ENCODE results near the gene BUB3.

Gene BUB3

DNA sequence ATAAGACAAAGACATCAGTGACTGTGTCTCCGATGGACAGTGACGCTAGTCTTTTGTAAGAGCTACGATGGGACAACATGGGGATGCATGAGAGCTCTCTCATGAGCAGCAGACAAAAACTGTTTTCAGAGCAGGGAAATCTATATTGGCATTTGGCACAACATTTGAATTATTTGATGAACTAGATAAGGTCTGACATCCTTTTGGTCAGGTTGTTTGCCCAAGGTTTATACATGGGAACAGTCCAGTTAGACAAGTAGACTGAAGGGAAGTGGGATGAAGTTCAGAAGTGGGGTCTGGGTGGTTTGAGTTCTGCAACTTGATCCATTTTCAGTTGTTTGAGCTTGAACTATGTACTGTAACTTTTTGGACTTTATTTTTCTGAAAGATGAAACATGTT is 50.8 kb downstream of the BUB3 start:
- DNase-seq = no peak

DNA sequence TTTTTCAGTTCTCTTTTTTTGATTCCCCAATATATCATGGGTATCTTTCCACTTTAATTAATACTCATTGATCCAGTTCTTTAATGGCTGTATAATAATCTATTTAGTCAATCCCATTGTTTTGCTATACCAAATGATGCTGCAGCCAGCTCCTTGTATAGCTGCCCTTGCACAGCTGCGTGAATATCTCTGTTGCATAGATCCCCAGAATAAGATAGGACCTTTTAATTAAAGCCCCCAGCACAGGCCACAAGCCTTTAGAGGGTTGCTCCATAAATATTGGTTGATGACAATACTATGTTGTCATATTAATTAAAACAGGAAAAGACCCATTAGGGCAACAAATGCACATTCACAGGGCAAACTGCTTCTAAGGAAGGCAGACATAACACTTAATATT is 57.9 kb downstream of the BUB3 start:
- no peak for DNase-seq

DNA sequence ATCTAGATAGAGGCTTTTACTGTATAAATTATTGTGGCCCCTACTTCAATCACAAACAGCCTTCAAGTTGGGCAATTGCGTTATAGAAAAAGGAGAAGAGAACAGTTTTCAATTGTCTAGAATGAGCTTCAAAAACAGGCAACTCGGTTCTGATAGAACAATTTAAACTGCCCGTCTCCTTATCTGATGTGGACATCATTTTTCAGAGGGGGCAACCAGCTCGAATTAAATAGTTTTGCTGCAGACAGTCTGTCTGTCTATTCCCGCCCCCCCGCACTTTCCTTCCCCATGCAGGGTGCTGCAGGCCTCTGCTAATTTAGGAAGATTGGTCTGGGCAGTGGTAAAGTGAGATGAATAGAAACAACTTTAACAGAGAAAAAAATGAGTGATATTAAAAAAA is 58.4 kb downstream of the BUB3 start:
- no peak for DNase-seq

DNA sequence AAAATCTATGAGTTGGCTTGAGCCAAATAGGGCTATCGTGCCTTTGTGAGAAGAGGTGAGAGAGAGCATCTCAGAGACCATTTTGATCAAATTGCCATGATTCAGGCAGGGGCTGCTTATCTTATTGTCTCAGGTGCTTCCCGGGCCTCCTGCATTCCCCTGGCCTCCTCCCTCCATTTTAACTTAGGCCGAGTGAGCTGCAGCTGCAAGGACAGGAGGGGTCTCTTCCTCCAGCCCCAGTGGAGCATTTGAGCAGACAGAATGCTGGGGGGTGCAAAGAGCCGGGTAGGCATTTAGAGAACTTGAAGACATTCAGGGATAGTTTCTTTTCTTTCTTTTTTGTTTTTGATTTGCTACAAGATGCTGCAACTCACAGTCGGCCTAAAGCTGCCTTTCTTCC is 59.0 kb downstream of the BUB3 start:
- no peak for DNase-seq

All from inflammatory macrophage treated with lipopolysaccharide for 1 hour (primary cell).